ENCODE data around the gene ZBTB7B. TPM values are rescaled to one million over a fixed set of nuclear protein-coding genes. Genes with fewer than 3 reads are reported as not detected.

Gene ZBTB7B
- total and polyA plus RNA-seq, 2 donors (not counting 1 experiment from before 2014, with no cell fraction given), result 55.7 to 67.3 TPM

DNA sequence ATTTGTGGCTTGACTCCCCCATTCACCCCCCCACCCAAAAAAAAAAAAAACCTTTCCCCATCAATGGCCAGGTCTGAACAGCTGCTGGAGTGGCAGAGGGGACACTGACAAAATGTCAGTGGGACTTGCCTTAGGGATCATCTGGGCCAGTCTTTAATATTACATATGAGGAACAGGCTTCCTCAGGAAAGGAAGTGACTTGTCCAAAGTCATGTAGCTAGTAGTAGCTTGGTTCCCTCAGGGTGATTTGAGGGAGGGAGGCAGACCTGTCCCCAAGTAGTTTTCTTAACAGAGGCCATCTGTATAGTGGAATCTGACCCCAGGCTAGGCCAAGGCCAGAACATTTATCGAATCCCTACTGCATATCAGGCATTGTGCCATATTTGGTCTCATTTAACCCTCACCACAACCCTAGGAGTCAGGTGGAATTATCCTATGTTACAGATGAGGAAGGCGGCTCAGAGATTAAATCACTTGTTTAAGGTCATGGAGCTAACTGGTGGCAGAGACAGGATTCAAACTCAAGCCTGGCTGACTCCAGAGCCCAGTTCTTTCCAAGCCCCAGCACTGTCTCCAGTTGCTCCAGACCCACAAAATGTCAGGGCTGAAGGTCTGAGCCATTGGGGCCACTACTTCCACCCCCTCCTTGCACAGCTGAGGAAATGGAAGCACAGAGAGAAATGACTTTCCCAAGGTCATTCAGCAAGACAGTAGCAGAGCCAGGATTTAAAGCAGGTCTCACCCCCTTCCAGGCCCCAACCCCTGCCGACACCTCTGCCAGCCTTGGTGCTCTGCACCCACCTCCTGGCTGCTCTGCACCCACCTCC, 10.4 kb downstream of the ZBTB7B start:
- DNase-seq (no peak), ATAC-seq (ENCODE audit: low read depth) (no peak)
- Histone ChIP-seq H3K27me3 (replicated peaks in 1 of 4; ENCODE audit: control extremely low read depth in 1 of 4, control insufficient read depth in 3 of 4, insufficient read depth in 4 of 4, low read length in 3 of 4) (no peaks in the 10 kb centered on the region), H3K9ac (ENCODE audit: low read length) (no peak overlapping the region), H3K27ac (ENCODE audit: low read length in 2 of 2) (peak overlapping the region; percentile 6 to 48), H3K9me3 (ENCODE audit: control extremely low read depth in 1 of 3, control insufficient read depth in 2 of 3, insufficient read depth in 1 of 3, low read length in 2 of 3) (no peaks in the 10 kb centered on the region), H3K4me1 (ENCODE audit: control insufficient read depth in 2 of 2, insufficient read depth in 2 of 2, low read length in 2 of 2) (peaks cover 90 to 98% of the 10 kb centered on the region in 2 donors), H3K36me3 (replicated peaks in 1 of 2; ENCODE audit: control extremely low read depth in 1 of 2, control insufficient read depth in 1 of 2, extremely low read depth in 1 of 2, insufficient read depth in 2 of 2, low read length in 1 of 2) (peaks cover 0 to 29% of the 10 kb centered on the region in 2 experiments), H4K20me1 (ENCODE audit: control insufficient read depth, insufficient read depth, low read length, poor library complexity, severe bottlenecking) (peaks cover 18% of the 10 kb centered on the region), H3K4me2 (replicated peaks; ENCODE audit: low read depth, low read length, poor library complexity, severe bottlenecking) (peak overlapping the region; percentile 22), H2AFZ (ENCODE audit: insufficient read depth, low read depth, low read length, poor library complexity, severe bottlenecking) (no peak overlapping the region), H3K4me3 (ENCODE audit: control extremely low read depth in 1 of 5, extremely low read depth in 1 of 5, insufficient read depth in 1 of 5, low read depth in 2 of 5, low read length in 4 of 5) (no peak overlapping the region), H3K79me2 (ENCODE audit: control insufficient read depth, insufficient read depth, low read length) (peaks cover 20% of the 10 kb centered on the region)
- no peaks in the 10 kb centered on the region for H3K27me3 Mint-ChIP-seq
- peak overlapping the region; percentile 83 for H3K27ac Mint-ChIP-seq
- ChIA-PET POLR2A (interaction anchor here (0.6 to 6.0 kb wide), 4 partner anchors 11 to 56 kb away, joined by 3 to 74 read pairs (median 6); partner anchors contain the start of gene ZBTB7B), CTCF (interaction anchor here (0.5 to 17.4 kb wide), 4 partner anchors 13 to 49 kb away, joined by 3 to 295 read pairs (median 4); partner anchors contain the start of genes LENEP and ZBTB7B)
- H3K4me1 Mint-ChIP-seq, result peaks cover 79% of the 10 kb centered on the region
- WGBS (ENCODE audit: insufficient coverage), result no CpG with 5 or more reads among the region's 3 CpGs
- no peaks in the 10 kb centered on the region for H3K9me3 Mint-ChIP-seq (ENCODE audit: insufficient read depth)
- TF ChIP-seq CTCF (IDR thresholded peaks at IDR 0.05), result no peak
- no peak for TF ChIP-seq EZH2 (IDR thresholded peaks at IDR 0.05; ENCODE audit: borderline replicate concordance, insufficient read depth, low read depth, low read length, poor library complexity, severe bottlenecking)
- intact Hi-C loops (cut with micrococcal nuclease), result no loop called here
- no peak overlapping the region for H3K4me3 Mint-ChIP-seq

- H3K9ac ChIP-seq (ENCODE audit: low read length), result no peak overlapping the region
- POLR2A ChIA-PET, result interaction anchor here (0.6 to 6.0 kb wide), 5 partner anchors 12 to 65 kb away, joined by 3 to 74 read pairs (median 7); partner anchors contain the start of genes CKS1B, EFNA3 and ZBTB7B
- intact Hi-C loops (cut with micrococcal nuclease), result no loop called here
- Mint-ChIP-seq H3K27me3 (no peaks in the 10 kb centered on the region), H3K9me3 (ENCODE audit: insufficient read depth) (no peaks in the 10 kb centered on the region), H3K4me1 (peaks cover 78% of the 10 kb centered on the region), H3K27ac (peak overlapping the region; percentile 89), H3K4me3 (no peak overlapping the region)
- H3K27me3 ChIP-seq (replicated peaks in 1 of 4; ENCODE audit: control extremely low read depth in 1 of 4, control insufficient read depth in 3 of 4, insufficient read depth in 4 of 4, low read length in 3 of 4), result no peaks in the 10 kb centered on the region
- no peaks in the 10 kb centered on the region for H3K9me3 ChIP-seq (ENCODE audit: control extremely low read depth in 1 of 3, control insufficient read depth in 2 of 3, insufficient read depth in 1 of 3, low read length in 2 of 3)
- CTCF ChIA-PET, result interaction anchor here (0.5 to 17.4 kb wide), 2 partner anchors 14 to 33 kb away, joined by 3 to 295 read pairs; partner anchors contain the start of genes LENEP and ZBTB7B
- peak overlapping the region in 1 of 2 donors; percentile 26 for H3K27ac ChIP-seq (ENCODE audit: low read length in 2 of 2)
- TF ChIP-seq CTCF (IDR thresholded peaks at IDR 0.05), result no peak
- no peak for TF ChIP-seq EZH2 (IDR thresholded peaks at IDR 0.05; ENCODE audit: borderline replicate concordance, insufficient read depth, low read depth, low read length, poor library complexity, severe bottlenecking)
- no peak overlapping the region for H3K4me3 ChIP-seq (ENCODE audit: control extremely low read depth in 1 of 5, extremely low read depth in 1 of 5, insufficient read depth in 1 of 5, low read depth in 2 of 5, low read length in 4 of 5)
- H3K4me1 ChIP-seq (ENCODE audit: control insufficient read depth in 2 of 2, insufficient read depth in 2 of 2, low read length in 2 of 2), result peaks cover 90 to 98% of the 10 kb centered on the region in 2 donors
- ATAC-seq (ENCODE audit: low read depth), result no peak
- H3K36me3 ChIP-seq (replicated peaks in 1 of 2; ENCODE audit: control extremely low read depth in 1 of 2, control insufficient read depth in 1 of 2, extremely low read depth in 1 of 2, insufficient read depth in 2 of 2, low read length in 1 of 2), result peaks cover 0 to 29% of the 10 kb centered on the region in 2 experiments
- H2AFZ ChIP-seq (ENCODE audit: insufficient read depth, low read depth, low read length, poor library complexity, severe bottlenecking), result no peak overlapping the region
- DNase-seq, result no peak
- H3K4me2 ChIP-seq (replicated peaks; ENCODE audit: low read depth, low read length, poor library complexity, severe bottlenecking), result peak overlapping the region; percentile 22
- H4K20me1 ChIP-seq (ENCODE audit: control insufficient read depth, insufficient read depth, low read length, poor library complexity, severe bottlenecking), result peaks cover 14% of the 10 kb centered on the region
- WGBS (ENCODE audit: insufficient coverage), result 13% methylated on average over 7 of the region's 8 CpGs
- H3K79me2 ChIP-seq (ENCODE audit: control insufficient read depth, insufficient read depth, low read length), result peaks cover 13% of the 10 kb centered on the region
Observed at GRCh38 chr1:155013632-155014031, 11.0 kb downstream of the ZBTB7B start.
